Sigmoid colon (tissue), 4 donors: ENCODE data around the gene CC2D2A.

Experiments
- CTCF ChIP-seq, 4 experiments: fragments of 450-650 bp in 3 of 4; fragments of 200-600 bp in 1 of 4; IDR thresholded peaks; one replicate each; pipeline ENCODE4 v1.5.1; 2016 to 2019; ENCODE audit warnings: antibody characterized with exemption in 4 of 4, mild to moderate bottlenecking in 3 of 4, moderate library complexity in 2 of 4
- EP300 ChIP-seq, 4 donors: sonication (generic); formaldehyde crosslinking; IDR thresholded peaks; one replicate each; pipeline ENCODE4 v1.6.1; 2017; ENCODE audit warnings: antibody characterized with exemption in 4 of 4
- POLR2A ChIP-seq, 2 donors: fragments of 450-650 bp; IDR thresholded peaks; one replicate each; pipeline ENCODE4 v1.6.1; 2016; ENCODE audit warnings: antibody characterized with exemption in 2 of 2, mild to moderate bottlenecking in 2 of 2, moderate library complexity in 2 of 2
- POLR2AphosphoS5 ChIP-seq, 4 donors: sonication (generic); formaldehyde crosslinking; IDR thresholded peaks; one replicate each; pipeline ENCODE4 v1.6.1; 2017; ENCODE audit warnings: antibody characterized with exemption in 4 of 4

GRCh38 chr4:15547392-15547791 is 77.7 kb downstream of the CC2D2A start:
- TF ChIP-seq POLR2A (IDR thresholded peaks at IDR 0.05) (no peak), CTCF (IDR thresholded peaks at IDR 0.05) (no peak), POLR2AphosphoS5 (IDR thresholded peaks at IDR 0.05) (no peak), EP300 (IDR thresholded peaks at IDR 0.05) (no peak)
